GM13977 (cell line): ENCODE results near the gene PDZRN4.

Source experiments
- DNase-seq: peaks from one replicate; pipeline ENCODE4 v3.0.0; 2012; ENCODE audit warnings: low spot score
- CTCF ChIP-seq: IDR thresholded peaks from 2 replicates; pipeline ENCODE4 v1.5.1; 2012; ENCODE audit warnings: mild to moderate bottlenecking, control low read depth; ENCODE audit not compliant: insufficient read depth; ENCODE audit errors: extremely low read depth, missing control alignments
- in situ Hi-C: fragments of 300-500 bp; cut with MboI; formaldehyde crosslinking; loops from one replicate; pipeline ENCODE4 v1.12.0; 2022; ENCODE audit warnings: low sequenced_read_pairs, low pct_unique_long_range_greater_than_20kb, mixed read lengths, inconsistent platforms; ENCODE audit not compliant: unreplicated experiment

PDZRN4 gene

GRCh38 chr12:41587574-41587973 is 399.5 kb downstream of the PDZRN4 start:
- no peak for DNase-seq
- no peak for TF ChIP-seq CTCF
- in situ Hi-C loops = no loop called here

- DNase-seq = no peak
- no peak for TF ChIP-seq CTCF
- in situ Hi-C loops = no loop called here
Observed at GRCh38 chr12:41589878-41590277, 401.8 kb downstream of the PDZRN4 start.

GRCh38 chr12:41596190-41596589 is 408.1 kb downstream of the PDZRN4 start:
- DNase-seq = no peak
- no peak for TF ChIP-seq CTCF
- in situ Hi-C loops = no loop called here

- DNase-seq = no peak
- TF ChIP-seq CTCF = no peak
- in situ Hi-C loops = no loop called here
Observed at GRCh38 chr12:41604830-41605229, 416.7 kb downstream of the PDZRN4 start.

GRCh38 chr12:41605545-41606305 is 417.6 kb downstream of the PDZRN4 start:
- in situ Hi-C loops = no loop called here
- DNase-seq = no peak
- no peak for TF ChIP-seq CTCF

- TF ChIP-seq CTCF = no peak
- no peak for DNase-seq
- in situ Hi-C loops = no loop called here
Observed at GRCh38 chr12:41606468-41607445, 418.6 kb downstream of the PDZRN4 start.
